Fibroblast of skin of right biceps (primary cell): ENCODE results near the gene KLC1.

Source experiments
- DNase-seq: peaks from one replicate; pipeline ENCODE4 v3.0.0-alpha.2; 2013

KLC1 gene

DNA sequence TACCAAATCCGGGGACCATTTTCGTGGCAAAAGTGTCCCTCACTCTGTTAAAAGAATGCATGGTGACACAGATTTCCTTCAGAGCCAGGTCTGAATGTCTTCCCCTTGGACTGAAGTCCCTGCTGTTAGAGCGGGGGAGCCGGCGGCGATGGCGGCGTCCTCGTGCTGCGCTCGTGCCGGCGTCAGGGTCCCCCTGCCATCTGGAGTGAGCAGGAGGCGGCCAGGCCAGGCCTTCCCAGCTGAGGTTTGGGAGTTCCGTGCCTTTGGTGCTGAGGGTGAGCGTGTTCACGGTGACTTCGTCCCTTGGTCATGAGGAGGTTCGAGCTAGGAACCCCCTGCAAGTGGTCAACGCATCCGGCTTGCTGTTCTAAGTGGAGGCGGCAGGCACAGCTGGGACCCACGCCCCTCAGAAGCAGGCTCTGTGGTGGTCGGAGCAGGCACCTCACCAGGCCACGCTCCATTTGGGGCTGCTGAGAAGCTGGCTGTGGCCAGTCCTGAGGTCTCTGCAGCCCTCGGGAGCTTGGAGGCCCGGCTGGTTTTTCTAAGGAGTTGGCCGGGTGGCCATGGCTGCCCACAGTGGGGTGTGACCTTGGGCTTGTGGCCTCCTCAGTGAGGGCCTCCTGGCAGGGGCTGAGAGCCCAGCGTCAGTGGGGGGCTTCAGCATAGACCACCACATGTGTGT is 96.1 kb downstream of the KLC1 start:
- no peak for DNase-seq

DNA sequence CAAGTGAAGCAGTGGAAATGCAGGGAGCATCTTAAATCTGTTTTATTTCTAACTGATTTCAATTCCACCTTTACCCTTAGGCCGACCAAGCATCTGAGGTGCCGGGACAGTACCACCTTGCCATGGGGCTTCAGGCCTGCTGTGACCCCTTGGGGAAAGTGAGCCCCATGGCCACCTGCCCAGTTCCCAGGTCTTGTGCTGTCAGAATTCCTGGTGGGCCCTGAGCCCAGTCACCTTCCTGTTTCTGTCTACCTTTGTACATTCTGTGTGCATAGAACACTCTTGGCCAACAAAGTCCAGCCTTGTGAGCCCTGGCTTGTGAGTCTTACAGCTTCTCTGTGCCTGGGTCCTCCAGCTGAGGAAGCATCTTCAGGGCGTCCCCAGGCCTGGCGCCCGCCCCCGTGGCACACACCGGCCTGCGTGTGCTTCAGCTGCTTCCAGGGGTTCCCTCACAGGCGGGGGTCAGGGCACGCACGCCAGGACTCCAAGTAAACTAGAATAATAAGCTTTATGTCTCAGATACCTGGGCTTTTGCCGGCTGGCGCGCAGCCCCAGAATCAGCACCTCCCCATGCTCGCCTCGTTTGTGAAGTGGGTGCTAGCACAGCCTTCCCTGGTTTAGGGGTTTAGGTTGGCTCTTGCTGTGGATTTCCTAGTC is 96.9 kb downstream of the KLC1 start:
- no peak for DNase-seq

DNA sequence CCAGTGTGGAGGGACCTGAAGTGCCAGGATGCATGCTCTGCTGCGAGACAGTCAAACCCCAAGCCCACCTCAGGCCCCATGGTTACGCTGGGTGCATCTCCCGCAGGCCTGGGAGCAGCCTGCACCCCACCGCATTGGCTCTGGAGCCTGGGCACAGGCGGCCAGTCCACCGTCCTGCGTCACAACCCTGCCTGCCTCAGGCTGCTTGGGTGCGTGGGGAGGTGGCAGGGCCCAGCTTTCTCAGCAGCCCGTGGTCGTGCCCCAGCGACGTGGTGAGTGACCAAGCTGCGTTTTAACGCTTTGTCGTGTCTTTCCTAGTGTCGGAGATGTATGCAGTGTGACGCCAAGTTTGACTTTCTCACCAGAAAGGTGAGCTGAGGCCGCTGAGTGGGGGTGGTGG is 97.5 kb downstream of the KLC1 start:
- no peak for DNase-seq

DNA sequence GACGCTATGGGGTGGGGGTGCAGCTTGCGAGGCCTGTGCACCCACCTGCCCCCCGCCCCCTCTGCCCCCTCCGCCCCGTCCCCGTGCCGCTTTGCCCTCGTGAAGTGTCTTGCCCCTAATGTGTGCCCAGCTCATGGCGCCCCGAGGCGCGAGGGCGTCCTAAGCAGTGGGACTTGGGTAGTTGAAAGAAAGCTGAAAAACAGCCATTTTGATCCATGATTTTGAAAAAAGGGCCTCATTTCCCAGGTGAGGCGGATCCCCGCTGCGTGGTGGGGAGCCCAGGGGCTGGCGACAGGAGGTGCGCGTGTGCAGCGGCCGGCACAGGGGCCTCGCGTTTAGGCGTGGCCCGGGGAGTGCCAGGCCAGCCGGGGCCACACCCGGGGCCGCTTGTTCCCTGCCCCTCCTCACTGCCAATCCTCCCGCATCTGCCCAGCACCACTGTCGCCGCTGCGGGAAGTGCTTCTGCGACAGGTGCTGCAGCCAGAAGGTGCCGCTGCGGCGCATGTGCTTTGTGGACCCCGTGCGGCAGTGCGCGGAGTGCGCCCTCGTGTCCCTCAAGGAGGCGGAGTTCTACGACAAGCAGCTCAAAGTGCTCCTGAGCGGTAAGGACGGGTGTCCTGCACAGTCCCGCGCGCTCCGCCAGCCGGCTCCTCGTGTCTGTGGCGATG is 98.4 kb downstream of the KLC1 start:
- DNase-seq, result no peak

DNA sequence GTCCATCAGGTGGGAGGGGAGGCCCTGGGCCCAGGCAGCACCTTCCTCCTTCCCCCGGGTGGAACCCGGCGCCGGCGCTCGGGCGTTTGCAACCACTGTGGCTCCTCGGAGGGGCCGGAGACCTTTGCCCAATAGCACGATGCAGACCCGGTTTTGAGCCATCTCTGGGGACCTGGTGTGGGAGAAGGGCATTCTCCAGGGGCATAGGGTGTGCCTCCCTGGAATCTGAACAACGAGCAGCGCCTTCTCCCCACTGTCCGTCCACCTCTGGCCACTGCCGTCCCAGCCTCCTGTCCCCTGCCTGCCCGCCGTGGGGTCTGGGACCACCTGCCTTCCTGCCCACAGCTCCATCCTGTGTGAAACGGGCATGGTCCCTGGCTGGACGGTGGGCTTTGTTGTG is 99.1 kb downstream of the KLC1 start:
- DNase-seq, result no peak

DNA sequence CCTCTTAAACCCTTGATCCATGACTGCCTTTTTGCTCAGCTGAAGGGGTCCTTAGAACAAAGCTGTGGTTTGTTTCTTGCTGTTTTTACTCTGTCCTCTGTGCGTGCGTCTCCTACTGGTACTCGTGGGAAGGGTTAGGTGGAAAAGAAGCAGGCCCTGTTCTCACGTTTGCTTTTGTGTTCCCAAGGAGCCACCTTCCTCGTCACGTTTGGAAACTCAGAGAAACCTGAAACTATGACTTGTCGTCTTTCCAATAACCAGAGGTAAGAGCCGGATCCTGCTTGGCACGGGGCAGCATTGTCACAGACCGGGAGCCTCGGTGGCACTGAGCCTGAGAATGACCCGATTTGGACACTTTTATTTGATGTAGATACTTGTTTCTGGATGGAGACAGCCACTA is 99.7 kb downstream of the KLC1 start:
- no peak for DNase-seq

DNA sequence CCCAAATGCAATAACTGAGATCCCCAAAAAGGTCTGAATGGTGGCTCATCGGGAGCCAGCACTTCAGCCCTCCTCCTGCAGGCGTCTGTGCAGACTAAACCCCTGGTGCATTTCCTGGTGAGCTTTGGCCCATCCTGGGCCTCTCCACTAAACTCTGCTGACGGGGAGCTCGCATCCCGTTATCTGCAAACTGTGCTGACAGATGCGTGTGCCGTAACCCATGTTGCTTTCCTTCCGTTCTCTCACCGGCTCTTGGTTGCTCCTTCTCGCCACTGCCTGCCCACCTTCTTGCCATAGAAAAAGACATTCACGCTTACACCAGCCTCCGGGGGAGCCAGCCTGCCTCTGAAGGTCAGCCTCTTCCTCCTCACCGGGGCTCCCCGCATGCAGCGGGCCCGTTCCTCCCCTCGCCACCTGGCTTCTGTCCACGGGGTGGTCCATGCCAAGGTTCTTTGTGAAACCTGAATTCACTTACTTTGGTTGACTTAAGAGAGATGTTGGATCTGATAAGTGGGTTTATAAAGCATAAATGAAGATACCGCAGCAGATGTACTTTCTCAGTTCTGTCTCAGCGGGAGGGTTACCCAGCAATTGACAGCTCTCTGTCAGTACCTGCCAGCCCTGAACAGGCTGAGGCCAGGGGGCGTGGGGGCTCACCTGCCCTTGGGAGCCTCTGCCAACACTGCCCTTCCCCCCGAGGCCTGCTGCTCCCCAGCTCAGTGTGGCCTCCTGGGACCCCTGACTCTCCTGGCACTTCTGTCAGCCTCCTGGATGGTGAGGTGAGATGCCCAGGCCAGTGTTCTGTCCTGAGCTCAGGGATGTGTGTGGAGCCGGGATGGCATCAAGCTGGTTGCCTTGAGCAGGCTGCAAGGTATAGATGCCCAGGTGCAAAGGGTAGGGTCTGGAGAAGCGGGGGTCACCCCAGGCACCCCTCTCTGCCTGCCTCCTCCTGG is 100.8 kb downstream of the KLC1 start:
- DNase-seq, result no peak

DNA sequence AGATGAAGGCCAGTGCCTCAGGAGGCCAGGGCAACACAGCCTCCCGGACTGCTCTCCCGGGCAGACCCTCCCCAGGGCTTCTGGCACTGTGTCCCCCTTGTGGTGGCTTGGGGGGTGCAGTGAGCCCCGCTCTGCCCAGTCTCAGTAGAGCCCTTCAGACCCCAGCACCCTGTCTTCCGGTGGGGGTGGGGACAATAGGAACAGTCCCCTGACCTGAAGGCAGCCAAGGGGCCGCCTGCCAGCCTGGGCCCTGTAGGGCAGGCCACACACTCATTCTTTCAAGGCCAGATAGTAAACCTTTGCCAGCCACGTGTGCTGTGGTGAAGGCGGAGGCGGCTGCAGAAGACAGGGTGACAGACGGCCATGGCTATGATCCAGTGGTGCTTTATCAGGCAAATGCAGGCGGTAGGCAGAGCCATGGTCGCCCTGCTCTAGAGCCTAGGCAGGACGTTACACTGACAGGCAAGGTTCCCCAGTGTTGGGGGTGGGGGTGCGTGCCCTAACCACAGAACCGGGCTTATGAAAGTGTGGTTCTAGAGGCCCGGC is 101.6 kb downstream of the KLC1 start:
- no peak for DNase-seq

DNA sequence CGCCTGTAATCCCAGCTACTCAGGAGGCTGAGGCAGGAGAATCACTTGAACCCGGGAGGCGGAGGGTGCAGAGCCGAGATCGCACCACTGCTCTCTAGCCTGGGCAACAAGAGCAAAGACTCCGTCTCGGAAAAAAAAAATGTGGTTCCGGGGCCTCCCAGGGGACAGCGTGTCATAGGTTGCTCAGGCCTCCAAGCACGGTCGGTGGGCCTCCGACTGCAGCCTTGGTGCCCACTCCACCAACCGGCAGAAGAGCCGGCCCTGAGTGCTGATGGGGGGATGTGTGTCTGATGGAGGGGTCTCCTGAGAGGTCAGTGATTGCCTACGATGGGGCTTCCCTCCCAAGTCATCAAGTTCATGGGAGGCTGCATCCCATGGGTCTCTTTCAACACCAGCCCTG is 102.5 kb downstream of the KLC1 start:
- DNase-seq, result no peak

DNA sequence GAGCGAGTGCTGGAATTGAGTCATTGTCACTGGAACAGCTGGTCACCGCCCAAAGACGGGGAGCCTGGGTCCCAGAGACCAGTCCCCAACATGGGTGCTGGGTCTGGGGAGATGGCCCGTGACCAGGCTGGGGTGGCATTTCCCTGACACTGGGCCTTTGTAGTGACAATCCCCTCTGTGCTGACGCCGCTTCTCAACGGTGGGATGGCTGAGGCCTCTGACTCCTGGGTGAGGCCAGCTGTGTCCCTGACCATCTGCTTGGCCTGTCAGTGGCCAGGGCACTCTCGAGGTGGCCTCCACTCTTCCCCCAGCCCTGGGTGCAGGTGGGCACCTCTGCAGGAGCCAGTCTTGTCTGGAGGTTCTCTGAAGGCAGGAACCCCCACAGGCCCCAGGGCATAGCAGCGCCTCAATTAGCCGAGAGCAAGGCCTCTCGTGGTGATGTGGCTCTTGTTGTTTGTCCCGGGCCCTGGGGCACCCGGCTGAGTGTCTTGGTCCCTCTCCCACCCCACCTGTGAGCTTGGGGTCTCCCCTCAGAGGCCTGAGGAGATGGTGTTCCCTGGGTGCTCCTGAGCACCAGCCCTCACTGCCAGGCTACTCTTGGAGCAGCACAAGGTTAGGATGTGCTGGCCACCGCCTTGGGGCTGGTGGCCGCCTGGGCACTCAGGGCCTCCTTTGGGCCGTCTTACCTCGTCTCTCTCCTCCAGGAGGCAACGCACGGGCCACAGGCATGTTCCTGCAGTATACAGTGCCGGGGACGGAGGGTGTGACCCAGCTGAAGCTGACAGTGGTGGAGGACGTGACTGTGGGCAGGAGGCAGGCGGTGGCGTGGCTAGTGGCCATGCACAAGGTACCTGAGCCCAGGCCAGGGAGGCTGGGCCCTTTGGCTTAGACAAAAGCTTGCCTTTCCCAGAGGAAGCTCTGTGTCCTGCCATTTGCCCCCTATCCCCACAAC is 103.2 kb downstream of the KLC1 start:
- no peak for DNase-seq

DNA sequence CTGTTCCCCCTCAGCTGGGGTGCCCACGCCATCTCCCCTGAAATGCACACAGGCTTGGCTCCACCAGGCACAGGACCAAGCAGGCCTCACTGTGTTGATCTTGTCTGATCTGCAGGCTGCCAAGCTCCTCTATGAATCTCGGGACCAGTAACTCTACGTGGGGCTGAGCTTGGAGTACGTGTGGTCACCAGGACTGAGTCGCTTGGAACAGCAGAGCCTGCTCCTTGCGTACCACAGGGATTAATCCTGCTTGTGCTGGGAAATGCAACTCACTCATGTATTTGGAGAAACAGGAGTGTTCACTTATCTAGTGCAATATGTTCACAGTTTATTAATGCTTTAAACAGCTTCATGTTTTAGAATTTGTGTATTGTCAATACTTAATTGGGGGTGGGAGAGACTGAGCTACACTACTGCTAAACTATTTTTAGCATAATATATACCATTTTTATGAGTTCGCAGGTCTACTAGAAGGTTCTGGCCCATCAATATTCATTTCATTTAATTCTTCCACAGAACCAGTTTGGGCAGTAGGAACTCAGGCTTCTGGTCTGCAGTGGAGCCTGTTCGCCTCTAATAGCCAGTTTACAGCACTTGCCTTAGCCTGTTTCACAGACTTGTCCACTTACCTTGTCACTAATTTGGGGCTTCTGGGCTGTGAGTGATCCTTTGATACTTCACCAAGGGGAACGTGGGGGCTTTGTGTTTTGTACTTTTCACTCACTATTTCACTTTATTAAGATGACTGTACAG is 104.0 kb downstream of the KLC1 start:
- no peak for DNase-seq

DNA sequence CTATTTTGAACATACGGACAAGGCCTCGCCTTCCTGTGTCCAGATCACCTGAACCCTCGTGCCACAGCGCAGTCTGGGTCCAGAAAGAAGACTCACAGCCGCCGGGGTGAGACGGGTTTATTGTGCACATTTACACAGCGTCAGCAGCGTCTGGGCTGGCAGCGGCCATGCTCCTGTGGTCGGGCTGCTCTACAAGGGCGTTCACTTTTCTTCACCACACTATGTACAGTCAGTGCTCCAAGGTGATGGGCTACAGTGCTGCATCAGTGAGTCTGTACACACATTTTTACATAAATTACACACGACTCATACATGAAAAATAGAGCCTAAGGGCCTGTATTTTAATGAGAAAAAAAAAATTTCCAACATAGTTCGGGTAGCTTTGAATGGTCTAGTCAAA is 104.6 kb downstream of the KLC1 start:
- no peak for DNase-seq

DNA sequence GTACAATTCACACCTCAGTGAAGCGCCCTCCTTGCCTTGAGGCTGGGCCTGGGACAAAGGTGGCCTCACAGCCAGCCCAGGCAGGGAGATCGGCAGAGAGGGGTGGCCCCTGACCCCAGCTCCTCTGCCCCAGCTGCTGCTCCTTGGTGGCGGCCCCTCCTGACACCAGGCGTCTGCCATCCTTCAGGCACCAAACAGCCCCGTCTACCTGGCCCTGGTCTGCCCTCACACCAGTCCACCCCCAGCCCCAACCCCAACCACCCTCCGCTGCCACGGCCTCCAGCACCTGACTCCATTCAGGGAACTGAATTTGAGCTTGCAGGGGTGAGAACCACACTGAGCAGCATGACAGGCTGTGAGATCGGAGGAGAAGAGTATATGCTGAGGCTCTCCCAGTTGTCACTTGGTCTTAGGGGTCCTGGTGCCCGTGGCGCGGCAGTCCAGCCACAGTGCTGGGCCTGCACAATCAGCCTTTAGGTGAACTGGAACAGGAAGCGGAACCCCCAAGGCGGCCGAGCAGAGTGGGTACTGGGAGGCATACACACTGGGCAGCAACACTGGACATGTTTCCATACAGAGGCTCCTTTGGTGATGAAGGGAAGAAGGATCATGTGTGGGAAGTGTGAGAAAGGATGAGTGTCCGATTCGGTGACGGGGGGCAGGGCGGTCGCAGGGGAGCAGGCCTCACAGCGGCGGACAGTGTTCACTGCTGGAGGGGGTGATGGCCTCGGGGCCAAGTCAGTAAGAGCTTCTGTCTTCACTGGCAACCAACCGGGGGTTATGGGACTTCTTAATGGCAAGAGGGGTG is 105.3 kb downstream of the KLC1 start:
- no peak for DNase-seq

DNA sequence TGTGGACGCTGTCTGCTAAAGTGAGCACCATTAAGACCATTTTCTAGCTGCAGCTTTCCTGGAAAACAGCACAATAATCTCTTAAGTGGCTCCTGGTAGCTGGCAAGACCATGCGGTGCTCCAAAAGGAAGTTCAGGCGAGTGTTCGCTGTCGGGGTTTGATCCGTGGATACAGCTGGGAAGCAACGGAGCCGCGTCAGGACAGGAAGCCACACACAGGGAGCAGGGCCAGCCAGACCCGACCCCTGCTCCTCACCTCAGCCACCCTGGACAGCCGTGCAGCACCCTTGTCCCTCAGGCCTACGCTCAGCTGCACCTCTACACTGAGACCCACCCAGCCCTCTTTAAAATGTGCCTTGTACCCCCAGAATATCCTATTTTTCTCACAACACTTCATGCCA is 106.0 kb downstream of the KLC1 start:
- DNase-seq, result no peak

DNA sequence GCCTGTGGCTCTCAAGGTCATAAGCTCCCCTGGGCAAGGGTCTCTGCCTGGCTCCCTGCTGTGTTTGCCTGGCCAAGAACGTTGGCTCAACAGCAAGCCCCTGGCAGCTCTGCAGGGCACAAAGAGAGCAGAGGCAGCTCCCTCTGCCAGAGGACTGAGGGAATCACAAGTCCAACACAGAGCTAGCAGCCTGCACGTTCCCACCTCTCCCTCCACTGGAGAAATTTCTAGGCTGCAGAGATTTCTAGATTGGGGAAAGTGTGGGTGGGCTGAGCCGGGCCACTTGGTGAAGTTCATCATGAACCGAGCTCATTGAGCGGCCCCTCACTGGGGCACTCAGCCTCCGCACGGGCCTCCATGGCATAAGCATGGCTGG is 106.4 kb downstream of the KLC1 start:
- DNase-seq, result no peak

DNA sequence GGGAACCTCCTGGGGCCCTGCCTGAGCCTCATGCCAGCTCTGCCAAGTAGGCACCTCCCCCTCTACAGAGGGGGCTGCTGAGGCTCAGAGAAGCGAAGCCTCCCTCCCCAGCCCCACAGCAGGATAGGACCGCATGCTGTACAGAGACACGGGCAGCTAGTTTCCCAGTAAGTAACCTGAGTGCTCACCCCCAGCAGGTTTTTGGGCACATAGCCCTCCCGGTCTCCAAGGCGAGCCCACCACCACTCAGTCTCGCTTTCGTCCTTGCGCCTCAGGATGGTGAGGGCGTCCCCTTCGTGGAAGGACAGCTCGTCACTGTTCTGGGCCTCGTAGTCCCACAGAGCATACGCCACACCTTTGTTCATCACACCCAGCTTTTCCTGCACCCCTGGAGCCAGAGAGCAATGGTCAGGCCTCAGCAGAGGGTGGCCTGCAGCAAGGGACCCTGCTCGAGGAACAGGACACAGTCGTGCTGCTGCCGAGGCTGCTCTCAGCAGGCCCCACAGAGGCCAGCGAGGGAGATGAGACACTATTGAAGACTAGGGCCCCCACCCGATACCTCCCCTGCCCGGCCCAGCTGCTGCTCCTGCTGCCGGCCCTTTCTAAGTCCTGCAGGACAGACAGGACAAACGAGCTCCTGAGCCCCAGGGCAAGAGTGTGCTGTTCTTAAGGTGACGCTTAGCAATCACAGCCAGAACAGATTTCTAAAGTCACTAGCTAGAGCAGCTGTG is 107.0 kb downstream of the KLC1 start:
- no peak for DNase-seq

DNA sequence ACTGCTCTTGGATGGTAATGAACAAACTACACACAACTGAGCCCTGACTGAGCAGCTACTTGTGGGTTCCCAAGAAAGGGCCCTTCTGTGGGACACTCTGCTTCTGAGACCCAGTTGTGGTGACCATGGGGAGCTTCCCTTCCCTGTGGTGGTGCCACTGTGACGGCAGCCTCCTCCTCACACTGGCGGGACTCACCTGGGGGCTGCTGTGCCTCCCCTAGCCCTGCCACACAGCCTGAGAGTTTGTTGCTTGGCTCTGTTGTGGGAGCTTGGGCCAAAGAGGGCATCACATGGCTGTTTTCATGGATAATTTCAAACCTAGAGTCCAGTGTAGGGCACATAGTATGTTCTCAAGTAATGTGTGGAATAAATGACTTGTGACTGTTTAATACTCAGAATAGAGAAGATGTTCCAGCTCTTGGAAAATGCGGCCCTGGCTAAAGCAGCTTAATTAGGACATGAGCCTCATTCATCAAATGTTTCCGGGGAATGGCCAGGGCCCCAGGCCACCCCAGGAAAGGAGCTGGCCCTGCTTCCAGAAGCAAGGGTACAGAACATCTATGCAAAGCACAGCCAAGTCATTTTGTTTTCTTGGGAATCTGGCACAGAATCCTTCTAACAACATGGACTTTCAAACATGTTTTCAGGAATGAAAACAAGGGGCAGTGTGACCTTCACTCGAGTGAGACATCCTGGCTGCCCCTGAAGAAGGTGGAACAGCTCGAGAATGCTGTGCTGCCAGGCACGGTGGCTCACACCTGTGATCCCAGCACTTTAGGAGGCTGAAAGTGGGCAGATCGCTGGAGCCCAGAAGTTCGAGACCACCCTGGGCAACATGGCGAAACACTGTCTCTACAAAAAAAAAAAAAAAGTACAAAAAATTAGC is 107.8 kb downstream of the KLC1 start:
- no peak for DNase-seq

DNA sequence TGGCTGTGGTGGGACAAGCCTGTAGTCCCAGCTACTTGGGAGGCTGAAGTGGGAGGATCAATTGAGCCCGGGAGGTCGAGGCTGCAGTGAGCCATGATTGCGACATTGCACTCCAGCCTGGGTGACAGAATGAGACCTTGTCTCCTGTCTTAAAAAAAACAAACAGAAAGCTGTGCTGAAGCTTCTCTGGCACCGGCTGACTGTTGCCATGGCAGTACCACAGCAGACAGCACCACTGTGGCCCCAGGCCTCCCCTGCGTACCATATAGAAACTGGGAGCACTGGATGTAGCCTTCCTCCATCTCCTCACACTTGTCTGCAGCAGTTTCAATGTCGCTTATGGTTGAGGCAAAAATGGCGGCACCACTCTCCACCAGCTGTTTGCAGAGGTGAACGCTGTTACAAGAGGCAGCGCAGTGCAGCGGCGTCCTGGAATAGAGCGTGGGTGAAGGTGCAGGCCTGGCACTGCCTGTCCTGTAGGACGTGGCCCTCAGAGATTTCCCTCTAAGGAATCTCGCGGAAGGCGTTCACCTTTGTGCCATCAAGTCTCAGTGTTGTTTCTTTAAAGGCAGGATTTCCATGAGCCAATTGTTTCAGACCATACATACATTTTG is 108.5 kb downstream of the KLC1 start:
- DNase-seq, result no peak
